OCI-LY3 (cell line): ENCODE data around the gene SNTB2.

ENCODE experiments used
- H2AFZ ChIP-seq: fragments of 200-600, 300-600 bp; shearing (Covaris generic); 2 replicates; pipeline ENCODE4 v1.6.0; 2014; ENCODE audit warnings: antibody characterized with exemption, low read depth, low read length
- H3K27ac ChIP-seq: fragments of 200-600, 300-600 bp; sonication (generic); 2 replicates; pipeline ENCODE4 v1.5.1; 2014; ENCODE audit warnings: mild to moderate bottlenecking, low read length, moderate library complexity, mixed read lengths
- H3K27me3 ChIP-seq: fragments of 200-600, 300-600 bp; sonication (generic); 2 replicates; pipeline ENCODE4 v1.6.1; 2014; ENCODE audit warnings: low read depth, low read length, mixed read lengths
- H3K36me3 ChIP-seq: fragments of 200-600, 300-600 bp; sonication (generic); replicated peaks from 2 replicates; pipeline ENCODE3; 2014; ENCODE audit warnings: low read depth, low read length, mixed read lengths
- H3K4me1 ChIP-seq: fragments of 300-600, 200-600 bp; sonication (generic); 2 replicates; pipeline ENCODE4 v1.6.1; 2014; ENCODE audit warnings: low read length, mixed read lengths
- H3K4me2 ChIP-seq: fragments of 200-600, 300-600 bp; sonication (generic); 2 replicates; pipeline ENCODE4 v1.6.1; 2014; ENCODE audit warnings: low read length, mixed read lengths
- H3K4me3 ChIP-seq: fragments of 300-600, 200-600 bp; sonication (generic); 2 replicates; pipeline ENCODE4 v1.5.1; 2014; ENCODE audit warnings: antibody characterized with exemption, mild to moderate bottlenecking, low read length, moderate library complexity
- H3K79me2 ChIP-seq: fragments of 300-600, 200-600 bp; shearing (Covaris generic); 2 replicates; pipeline ENCODE4 v1.6.1; 2014; ENCODE audit warnings: mild to moderate bottlenecking, low read length, mixed read lengths
- H3K9ac ChIP-seq: fragments of 300-600, 200-600 bp; shearing (Covaris generic); 2 replicates; pipeline ENCODE4 v1.6.0; 2014; ENCODE audit warnings: mild to moderate bottlenecking, low read length, moderate library complexity
- H3K9me3 ChIP-seq: fragments of 200-600, 300-600 bp; shearing (Covaris generic); 2 replicates; pipeline ENCODE4 v1.6.1; 2014; ENCODE audit warnings: low read length, mixed read lengths; ENCODE audit not compliant: insufficient read depth
- H4K20me1 ChIP-seq: fragments of 200-600, 300-600 bp; sonication (generic); 2 replicates; pipeline ENCODE4 v1.6.1; 2016; ENCODE audit warnings: low read length, mixed read lengths; ENCODE audit not compliant: insufficient read depth
- CTCF ChIP-seq: fragments of 200-600, 300-600 bp; sonication (generic); IDR thresholded peaks from 2 replicates; pipeline ENCODE4 v1.5.1; 2014; ENCODE audit warnings: antibody characterized with exemption, low read length, low read depth
- EZH2phosphoT487 ChIP-seq: fragments of 200-600 bp; shearing (Covaris generic); IDR thresholded peaks from 2 replicates; pipeline ENCODE4 v1.6.1; 2018; ENCODE audit warnings: antibody characterized with exemption, mixed run types, low read depth

Gene SNTB2

GRCh38 chr16:69346683-69347082 is 159.7 kb downstream of the SNTB2 start:
- TF ChIP-seq EZH2phosphoT487 (no peak), CTCF (no peak)
- Histone ChIP-seq H3K79me2 (peaks cover 15% of the 10 kb centered on the region; the same call in 1 of the 2 replicates), H3K9me3 (no peaks in the 10 kb centered on the region), H3K36me3 (peaks cover 29% of the 10 kb centered on the region), H3K4me2 (no peak overlapping the region), H3K27ac (no peak overlapping the region), H3K4me3 (no peak overlapping the region), H3K9ac (no peak overlapping the region), H4K20me1 (no peaks in the 10 kb centered on the region), H3K27me3 (no peaks in the 10 kb centered on the region), H2AFZ (no peak overlapping the region), H3K4me1 (peaks cover 6% of the 10 kb centered on the region)

- Histone ChIP-seq H4K20me1 (no peaks in the 10 kb centered on the region), H2AFZ (no peak overlapping the region), H3K9me3 (no peaks in the 10 kb centered on the region), H3K4me1 (peaks cover 6% of the 10 kb centered on the region), H3K4me2 (no peak overlapping the region), H3K36me3 (peaks cover 23% of the 10 kb centered on the region), H3K79me2 (peaks cover 5% of the 10 kb centered on the region; the same call in 1 of the 2 replicates), H3K4me3 (no peak overlapping the region), H3K9ac (no peak overlapping the region), H3K27ac (no peak overlapping the region), H3K27me3 (no peaks in the 10 kb centered on the region)
- no peak for TF ChIP-seq EZH2phosphoT487
- TF ChIP-seq CTCF: no peak
These were observed 161.3 kb downstream of the SNTB2 start for GRCh38 chr16:69348222-69348621.

DNA sequence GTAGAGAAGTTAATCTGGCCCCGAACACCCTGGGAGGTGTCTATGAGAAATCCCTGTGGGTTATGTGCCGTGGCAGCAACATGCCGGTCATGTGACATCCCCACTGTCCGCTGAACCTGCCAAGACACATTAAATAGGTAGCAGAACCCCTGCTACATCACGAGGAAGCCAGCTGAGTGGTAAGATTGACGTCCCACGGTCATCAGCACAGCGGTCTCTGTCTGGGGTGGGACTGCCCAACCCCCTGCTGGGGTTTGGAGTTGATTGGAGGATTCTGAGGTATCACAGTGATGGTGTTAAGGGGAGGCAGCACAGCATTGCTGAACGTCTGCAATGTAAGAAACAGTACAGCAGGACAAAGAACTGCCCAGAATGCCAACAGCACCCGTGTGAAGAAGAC is 162.6 kb downstream of the SNTB2 start:
- H3K36me3 ChIP-seq: peaks cover 15% of the 10 kb centered on the region
- no peaks in the 10 kb centered on the region for H3K27me3 ChIP-seq
- no peak overlapping the region for H3K9ac ChIP-seq
- peaks cover 6% of the 10 kb centered on the region for H3K4me1 ChIP-seq
- H3K9me3 ChIP-seq: no peaks in the 10 kb centered on the region
- no peak overlapping the region for H2AFZ ChIP-seq
- no peak overlapping the region for H3K27ac ChIP-seq
- no peaks in the 10 kb centered on the region for H4K20me1 ChIP-seq
- no peaks in the 10 kb centered on the region for H3K79me2 ChIP-seq
- no peak overlapping the region for H3K4me2 ChIP-seq
- H3K4me3 ChIP-seq: no peak overlapping the region
- TF ChIP-seq EZH2phosphoT487 (no peak), CTCF (no peak)

- Histone ChIP-seq H4K20me1 (no peaks in the 10 kb centered on the region), H2AFZ (no peak overlapping the region), H3K79me2 (no peaks in the 10 kb centered on the region), H3K4me1 (peaks cover 6% of the 10 kb centered on the region), H3K27me3 (no peaks in the 10 kb centered on the region), H3K4me3 (no peak overlapping the region), H3K27ac (no peak overlapping the region), H3K4me2 (no peak overlapping the region), H3K9me3 (no peaks in the 10 kb centered on the region), H3K36me3 (peaks cover 20% of the 10 kb centered on the region), H3K9ac (no peak overlapping the region)
- TF ChIP-seq CTCF: no peak
- no peak for TF ChIP-seq EZH2phosphoT487
These were observed 163.7 kb downstream of the SNTB2 start for GRCh38 chr16:69350536-69351133.
